HEK293 (cell line): Measurements from ENCODE around the gene GSAP.

Experiments used
- CTCF ChIA-PET: fragments of 350-600 bp; formaldehyde crosslinking; extraction: SDS; loops from one replicate; lab custom pipeline; 2021; ENCODE audit warnings: antibody characterized with exemption; lab: Yijun Ruan, JAX
- POLR2A ChIA-PET: fragments of 300-600 bp; formaldehyde crosslinking; extraction: SDS; loops from one replicate; lab custom pipeline; 2020; ENCODE audit warnings: antibody characterized with exemption, inconsistent platforms; lab: Yijun Ruan, JAX
- H3K27ac ChIP-seq: fragments of 200-500 bp; sonication (Bioruptor generic); 2 replicates; pipeline ENCODE4 v1.5.1; 2014; ENCODE audit warnings: low read depth, low read length, control low read depth, inconsistent platforms; ENCODE audit errors: extremely low read depth
- H3K36me3 ChIP-seq, 2 experiments: fragments of 200-500 bp in 1 of 2; sonication (Bioruptor generic) in 1 of 2; 1 replicate in 1 of 2; 2 replicates in 1 of 2; pipeline ENCODE4 v1.5.1; 2014 to 2017; ENCODE audit warnings: inconsistent platforms in 2 of 2, low read length in 2 of 2; ENCODE audit not compliant: control insufficient read depth in 2 of 2, insufficient read depth in 1 of 2
- H3K4me1 ChIP-seq: fragments of 200-500 bp; sonication (Bioruptor generic); 2 replicates; pipeline ENCODE4 v1.5.1; 2014; ENCODE audit warnings: mild to moderate bottlenecking, low read length, inconsistent platforms; ENCODE audit not compliant: control insufficient read depth, insufficient read depth
- H3K4me3 ChIP-seq: 2 replicates; pipeline ENCODE4 v1.5.1; 2011; ENCODE audit warnings: low read depth, mild to moderate bottlenecking, control low read depth, low read length, moderate library complexity
- H3K9me3 ChIP-seq: fragments of 200-500 bp; sonication (Bioruptor generic); 2 replicates; pipeline ENCODE4 v1.5.1; 2014; ENCODE audit warnings: low read depth, low read length, inconsistent platforms; ENCODE audit not compliant: control insufficient read depth, insufficient read depth
- GLIS2 ChIP-seq: fragments of 450-650 bp; formaldehyde crosslinking; IDR thresholded peaks from 2 replicates; pipeline ENCODE4 v1.5.1; 2016; ENCODE audit warnings: missing biosample characterization, missing genetic modification characterization
- HIC1 ChIP-seq: fragments of 450-650 bp; formaldehyde crosslinking; IDR thresholded peaks from 2 replicates; pipeline ENCODE4 v1.5.1; 2016; ENCODE audit warnings: missing biosample characterization, missing genetic modification characterization
- KLF9 ChIP-seq: fragments of 450-650 bp; formaldehyde crosslinking; IDR thresholded peaks from 2 replicates; pipeline ENCODE4 v1.5.1; 2016; ENCODE audit warnings: missing biosample characterization, missing genetic modification characterization, low read depth
- RBAK ChIP-seq: fragments of 450-650 bp; formaldehyde crosslinking; IDR thresholded peaks from 2 replicates; pipeline ENCODE4 v1.5.1; 2016; ENCODE audit warnings: missing biosample characterization, missing genetic modification characterization
- ZNF169 ChIP-seq: fragments of 450-650 bp; formaldehyde crosslinking; IDR thresholded peaks from 2 replicates; pipeline ENCODE4 v1.5.1; 2016; ENCODE audit warnings: missing biosample characterization, missing genetic modification characterization
- ZNF174 ChIP-seq: fragments of 450-650 bp; formaldehyde crosslinking; IDR thresholded peaks from 2 replicates; pipeline ENCODE4 v1.5.0; 2017; ENCODE audit warnings: missing biosample characterization, mild to moderate bottlenecking, missing genetic modification characterization
- ZNF248 ChIP-seq: fragments of 450-650 bp; formaldehyde crosslinking; IDR thresholded peaks from 2 replicates; pipeline ENCODE4 v1.5.1; 2017; ENCODE audit warnings: missing biosample characterization, missing genetic modification characterization
- ZNF324 ChIP-seq: fragments of 450-650 bp; formaldehyde crosslinking; IDR thresholded peaks from 2 replicates; pipeline ENCODE4 v1.5.1; 2016; ENCODE audit warnings: missing biosample characterization, missing genetic modification characterization
- ZNF514 ChIP-seq: fragments of 450-650 bp; formaldehyde crosslinking; IDR thresholded peaks from 2 replicates; pipeline ENCODE4 v1.5.1; 2016; ENCODE audit warnings: missing biosample characterization, missing genetic modification characterization
- ZNF549 ChIP-seq: fragments of 450-650 bp; IDR thresholded peaks from 2 replicates; pipeline ENCODE4 v1.5.1; 2018; ENCODE audit warnings: missing biosample characterization, missing genetic modification characterization, mild to moderate bottlenecking, inconsistent platforms, moderate library complexity
- TF ChIP-seq, protein P1 (sequence below): fragments of 450-650 bp; formaldehyde crosslinking; IDR thresholded peaks from 2 replicates; pipeline ENCODE4 v1.5.1; 2016; ENCODE audit warnings: missing biosample characterization, missing genetic modification characterization
- TF ChIP-seq, protein P2 (sequence below): fragments of 450-650 bp; formaldehyde crosslinking; IDR thresholded peaks from 2 replicates; pipeline ENCODE4 v1.5.1; 2016; ENCODE audit warnings: missing biosample characterization, missing genetic modification characterization

GSAP gene

DNA sequence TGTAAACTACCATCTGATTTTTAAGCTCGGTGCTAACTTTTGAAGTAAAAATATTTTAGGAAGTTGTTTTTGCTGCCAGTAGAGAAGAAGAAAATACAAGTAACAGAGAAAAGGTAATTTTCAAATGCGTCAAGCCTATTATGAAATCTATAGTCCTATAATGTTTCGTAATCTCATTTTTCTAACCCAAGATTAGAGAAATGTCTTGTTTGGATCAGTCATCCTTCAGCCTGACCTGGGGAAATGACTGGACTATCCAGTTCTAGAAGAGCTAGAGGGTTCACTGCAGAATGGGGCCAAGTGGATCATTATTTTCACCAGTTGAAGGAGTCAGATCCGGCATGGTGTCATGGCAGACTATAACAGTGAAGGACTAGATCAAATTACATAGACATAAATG lies 153.8 kb downstream of the GSAP start:
- Histone ChIP-seq H3K36me3 (no peaks in the 10 kb centered on the region), H3K27ac (no peak overlapping the region), H3K9me3 (no peaks in the 10 kb centered on the region), H3K4me1 (no peaks in the 10 kb centered on the region), H3K4me3 (no peak overlapping the region)
- TF ChIP-seq RBAK = no peak
- TF ChIP-seq, protein P1, sequence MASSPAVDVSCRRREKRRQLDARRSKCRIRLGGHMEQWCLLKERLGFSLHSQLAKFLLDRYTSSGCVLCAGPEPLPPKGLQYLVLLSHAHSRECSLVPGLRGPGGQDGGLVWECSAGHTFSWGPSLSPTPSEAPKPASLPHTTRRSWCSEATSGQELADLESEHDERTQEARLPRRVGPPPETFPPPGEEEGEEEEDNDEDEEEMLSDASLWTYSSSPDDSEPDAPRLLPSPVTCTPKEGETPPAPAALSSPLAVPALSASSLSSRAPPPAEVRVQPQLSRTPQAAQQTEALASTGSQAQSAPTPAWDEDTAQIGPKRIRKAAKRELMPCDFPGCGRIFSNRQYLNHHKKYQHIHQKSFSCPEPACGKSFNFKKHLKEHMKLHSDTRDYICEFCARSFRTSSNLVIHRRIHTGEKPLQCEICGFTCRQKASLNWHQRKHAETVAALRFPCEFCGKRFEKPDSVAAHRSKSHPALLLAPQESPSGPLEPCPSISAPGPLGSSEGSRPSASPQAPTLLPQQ = no peak
- no peak for TF ChIP-seq GLIS2
- TF ChIP-seq ZNF169 (tag by site-specific recombination) = no peak
- no peak for TF ChIP-seq ZNF549 (tag by site-specific recombination)
- TF ChIP-seq ZNF514 (tag by site-specific recombination) = no peak
- TF ChIP-seq, protein P2, sequence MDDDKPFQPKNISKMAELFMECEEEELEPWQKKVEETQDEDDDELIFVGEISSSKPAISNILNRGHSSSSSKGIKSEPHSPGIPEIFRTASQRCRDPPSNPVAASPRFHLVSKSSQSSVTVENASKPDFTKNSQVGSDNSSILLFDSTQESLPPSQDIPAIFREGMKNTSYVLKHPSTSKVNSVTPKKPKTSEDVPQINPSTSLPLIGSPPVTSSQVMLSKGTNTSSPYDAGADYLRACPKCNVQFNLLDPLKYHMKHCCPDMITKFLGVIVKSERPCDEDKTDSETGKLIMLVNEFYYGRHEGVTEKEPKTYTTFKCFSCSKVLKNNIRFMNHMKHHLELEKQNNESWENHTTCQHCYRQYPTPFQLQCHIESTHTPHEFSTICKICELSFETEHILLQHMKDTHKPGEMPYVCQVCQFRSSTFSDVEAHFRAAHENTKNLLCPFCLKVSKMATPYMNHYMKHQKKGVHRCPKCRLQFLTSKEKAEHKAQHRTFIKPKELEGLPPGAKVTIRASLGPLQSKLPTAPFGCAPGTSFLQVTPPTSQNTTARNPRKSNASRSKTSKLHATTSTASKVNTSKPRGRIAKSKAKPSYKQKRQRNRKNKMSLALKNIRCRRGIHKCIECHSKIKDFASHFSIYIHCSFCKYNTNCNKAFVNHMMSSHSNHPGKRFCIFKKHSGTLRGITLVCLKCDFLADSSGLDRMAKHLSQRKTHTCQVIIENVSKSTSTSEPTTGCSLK (tag by site-specific recombination) = no peak
- TF ChIP-seq KLF9 (tag by site-specific recombination) = no peak
- TF ChIP-seq ZNF174 (tag by site-specific recombination) = no peak
- TF ChIP-seq HIC1 (tag by site-specific recombination) = no peak
- no peak for TF ChIP-seq ZNF324 (tag by site-specific recombination)
- no peak for TF ChIP-seq ZNF248 (tag by site-specific recombination)
- CTCF ChIA-PET = no interaction called here
- POLR2A ChIA-PET = no interaction called here
